H54 (cell line): ENCODE data around the gene FFAR1.
"Not testable (repeated sequence)": the region's sequence is repeated elsewhere in the genome, so short reads cannot be mapped to it uniquely, and the experiment has no call there.

Source experiments
- DNase-seq: peaks from one replicate; pipeline ENCODE4 v3.0.0; 2011; ENCODE audit warnings: low spot score, mixed read lengths; ENCODE audit not compliant: insufficient read length
- FAIRE-seq: peaks from 3 replicates; lab custom pipeline; 2011; peaks lifted over from hg19 to GRCh38; lab: Jason Lieb, UNC
- POLR2A ChIP-seq: IDR thresholded peaks from 2 replicates; pipeline ENCODE4 v1.6.1; 2011; ENCODE audit warnings: low read depth, mild to moderate bottlenecking, low read length

Gene FFAR1

GRCh38 chr19:35370722-35371121, 23.0 kb downstream of the FFAR1 start, which contains the start of gene GPR42:
GPR42 (plus strand) TSS chr19:35371068; CDS start chr19:35371360, 292 bp downstream.
- TF ChIP-seq POLR2A, result no peak
- no peak for DNase-seq
- FAIRE-seq, result no peak

DNA sequence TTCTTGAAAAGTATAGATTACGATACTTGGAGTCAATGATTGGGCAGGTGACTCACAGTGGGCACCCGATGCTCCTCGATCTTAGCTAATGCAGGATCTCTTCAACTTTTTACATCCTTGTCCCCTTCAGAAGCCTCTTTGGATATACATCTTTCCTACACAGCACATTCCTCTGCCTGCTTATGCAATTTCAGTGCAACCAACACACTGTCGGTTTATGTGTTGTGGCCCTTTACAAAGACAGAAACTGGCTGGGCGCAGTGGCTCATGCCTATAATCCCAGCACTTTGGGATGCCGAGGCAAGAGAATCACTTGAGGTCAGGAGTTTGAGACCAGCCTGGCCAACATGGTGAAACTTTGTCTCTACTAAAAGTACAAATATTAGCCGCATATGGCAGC, 25.8 kb downstream of the FFAR1 start:
- TF ChIP-seq POLR2A, result no peak
- FAIRE-seq, result no peak
- no peak for DNase-seq

DNA sequence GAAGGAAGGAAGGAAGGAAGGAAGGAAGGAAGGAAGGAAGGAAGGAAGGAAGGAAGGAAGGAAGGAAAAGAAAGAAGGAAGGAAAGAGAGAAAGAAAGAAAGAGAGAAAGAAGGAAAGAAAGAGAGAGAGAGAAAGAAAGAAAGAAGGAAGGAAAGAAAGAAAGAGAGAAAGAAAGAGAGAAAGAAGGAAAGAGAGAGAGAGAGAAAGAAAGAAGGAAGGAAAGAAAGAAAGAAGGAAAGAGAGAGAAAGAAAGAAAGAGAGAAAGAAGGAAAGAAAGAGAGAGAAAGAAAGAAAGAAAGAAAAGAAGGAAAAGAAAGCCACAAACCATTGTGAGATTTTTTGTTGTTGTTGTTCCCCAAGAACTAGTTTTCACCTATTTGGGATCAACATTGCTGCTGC, 26.3 kb downstream of the FFAR1 start:
- DNase-seq, FAIRE-seq: not testable (repeated sequence)

DNA sequence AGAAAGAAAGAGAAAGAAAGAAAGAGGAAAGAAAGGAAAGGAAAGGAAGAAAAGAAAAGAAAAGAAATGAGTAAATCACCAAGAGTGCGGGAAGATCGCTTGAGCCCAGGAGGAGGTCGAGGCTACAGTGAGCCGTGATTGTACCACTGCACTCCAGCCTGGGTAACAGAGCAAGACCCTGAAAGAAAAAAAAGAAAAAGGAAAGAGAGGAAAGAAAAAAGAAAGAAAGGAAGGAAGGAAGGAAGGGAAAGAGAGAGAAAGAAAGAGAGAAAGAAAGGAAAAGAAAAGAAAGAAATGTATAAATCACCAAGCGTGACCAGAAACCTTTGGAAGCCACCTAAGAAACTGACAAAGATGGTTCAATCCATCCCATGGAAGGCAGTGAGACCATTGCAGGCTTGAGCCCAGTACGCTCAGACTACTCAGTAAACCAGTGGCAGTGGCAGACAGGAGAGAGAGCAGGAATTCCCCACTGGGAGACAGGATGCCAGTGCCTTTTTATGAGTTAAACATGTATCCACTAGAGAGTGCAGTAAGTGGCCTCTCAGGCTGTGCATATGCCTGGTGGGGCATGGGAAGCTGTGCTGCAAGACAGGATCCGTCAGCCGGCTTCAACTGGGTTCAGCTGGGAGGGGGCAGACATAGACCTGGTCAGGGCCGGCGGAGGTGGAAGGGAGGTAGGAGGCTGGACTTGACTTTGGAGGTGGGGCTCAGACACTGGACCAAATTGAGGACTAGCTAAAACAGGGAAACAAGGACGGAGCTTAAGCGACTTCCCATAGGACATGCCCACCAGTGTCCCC, 28.0 kb downstream of the FFAR1 start:
- no peak for TF ChIP-seq POLR2A
- no peak for DNase-seq
- FAIRE-seq, result no peak

- DNase-seq (no peak), FAIRE-seq (no peak)
- TF ChIP-seq POLR2A, result no peak
These were observed 30.0 kb downstream of the FFAR1 start for GRCh38 chr19:35377656-35378055.

DNA sequence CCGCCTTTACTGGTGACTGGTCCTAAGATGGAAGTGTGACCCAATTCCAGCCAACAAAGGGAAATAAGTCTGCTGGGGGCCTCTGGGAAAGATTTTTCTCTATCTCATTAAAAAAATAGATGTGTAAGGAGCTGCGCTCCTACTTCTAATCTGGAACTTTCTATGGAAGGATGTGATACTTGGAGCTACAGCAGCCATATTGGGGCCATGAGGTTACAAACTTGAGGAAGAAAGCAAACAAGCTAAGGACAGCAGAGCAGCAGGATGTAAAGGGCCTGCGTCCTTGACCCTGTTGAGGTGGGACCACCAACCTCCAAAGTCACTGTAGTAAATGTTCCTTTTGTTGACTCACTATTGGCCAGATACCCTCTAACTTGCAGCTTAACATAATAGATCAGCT, 30.7 kb downstream of the FFAR1 start:
- TF ChIP-seq POLR2A, result no peak
- no peak for DNase-seq
- no peak for FAIRE-seq

- DNase-seq, FAIRE-seq: not testable (repeated sequence)
These were observed 31.8 kb downstream of the FFAR1 start for GRCh38 chr19:35379545-35379944.

GRCh38 chr19:35379992-35380391, 32.3 kb downstream of the FFAR1 start:
- DNase-seq (no peak), FAIRE-seq (no peak)
- no peak for TF ChIP-seq POLR2A

DNA sequence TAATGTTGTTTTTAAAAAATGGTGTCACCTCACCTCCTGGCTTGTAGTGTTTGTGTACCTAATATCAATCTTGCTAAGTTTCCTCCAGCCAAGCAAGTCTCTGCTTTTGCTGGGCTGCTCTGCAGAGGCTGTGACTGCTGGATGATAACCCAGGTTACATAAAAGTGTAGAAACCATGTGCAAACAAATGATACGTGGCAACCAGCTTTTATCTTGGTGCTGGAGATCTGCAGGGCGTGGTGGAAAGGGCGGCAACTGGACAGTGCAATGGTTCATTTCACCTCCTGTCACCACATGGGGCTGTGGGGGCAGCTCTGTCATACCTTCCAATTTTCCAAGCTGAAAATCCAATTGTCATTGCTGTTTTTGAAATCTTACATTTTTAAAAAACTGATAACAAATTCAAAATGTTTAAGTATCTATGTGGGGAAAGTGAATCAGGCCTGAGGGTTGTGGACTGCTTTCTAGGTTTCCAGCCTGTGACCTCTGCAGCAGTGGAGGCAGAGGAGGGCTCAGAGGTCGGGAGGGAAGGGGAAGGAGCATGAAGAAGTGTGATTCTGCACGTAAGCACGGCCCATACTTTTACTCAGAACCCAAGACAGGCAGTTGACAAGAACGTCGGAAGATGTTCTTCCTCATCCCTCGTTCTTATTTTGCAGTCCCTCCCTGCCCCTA, 32.9 kb downstream of the FFAR1 start:
- FAIRE-seq, result no peak
- no peak for TF ChIP-seq POLR2A

GRCh38 chr19:35381318-35381717, 33.6 kb downstream of the FFAR1 start:
- DNase-seq (no peak), FAIRE-seq (no peak)
- no peak for TF ChIP-seq POLR2A

More for the DNA sequence above, 32.9 kb downstream of the FFAR1 start:
- DNase-seq, result no peak

DNA sequence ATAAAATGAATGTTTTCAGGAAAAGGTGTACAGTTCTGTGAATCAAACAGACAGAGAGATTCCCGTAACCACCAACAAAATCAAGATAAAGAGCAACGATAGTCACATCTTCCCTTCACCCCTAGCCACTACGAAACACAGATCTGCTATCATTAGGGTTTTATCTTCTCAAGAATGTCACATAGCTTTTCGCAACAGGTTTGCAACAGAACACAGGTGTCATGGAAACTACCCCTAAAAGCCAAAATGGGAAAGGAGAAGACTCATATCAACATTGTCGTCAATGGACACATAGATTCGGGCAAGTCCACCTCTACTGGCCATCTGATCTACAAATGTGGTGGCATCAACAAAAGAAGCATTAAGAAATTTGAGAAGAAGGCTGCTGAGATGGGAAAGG, 34.2 kb downstream of the FFAR1 start:
- no peak for DNase-seq
- no peak for FAIRE-seq
- no peak for TF ChIP-seq POLR2A

DNA sequence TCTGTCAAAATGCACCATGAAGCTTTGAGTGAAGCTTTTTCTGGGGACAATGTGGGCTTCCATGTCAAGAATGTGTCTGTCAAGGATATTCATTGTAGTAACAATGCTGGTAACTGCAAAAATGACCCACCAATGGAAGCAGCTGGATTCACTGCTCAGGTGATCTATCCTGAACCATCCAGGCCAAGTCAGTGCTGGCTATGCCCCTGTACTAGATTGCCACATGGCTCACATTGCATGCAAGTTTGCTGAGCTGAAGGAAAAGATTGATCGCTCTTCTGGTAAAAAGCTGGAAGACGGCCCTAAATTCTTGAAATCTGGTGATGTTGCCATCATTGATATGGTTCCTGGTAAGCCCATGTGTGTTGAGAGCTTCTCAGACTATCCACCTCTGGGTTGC, 35.8 kb downstream of the FFAR1 start:
- no peak for FAIRE-seq
- no peak for TF ChIP-seq POLR2A

GRCh38 chr19:35388277-35389054, 40.8 kb downstream of the FFAR1 start:
- TF ChIP-seq POLR2A, result no peak
- DNase-seq (no peak), FAIRE-seq (no peak)

More for the DNA sequence above, 35.8 kb downstream of the FFAR1 start:
- no peak for DNase-seq
